ENCODE data around the gene ADGRD1. TPM values are rescaled to one million over a fixed set of nuclear protein-coding genes. Genes with fewer than 3 reads are reported as not detected.

The ADGRD1 gene
- total and polyA plus RNA-seq, 4 donors: 9.9 to 15.4 (median 12.7) TPM

GRCh38 chr12:131056626-131057025, 102.9 kb downstream of the ADGRD1 start:
- no peak for DNase-seq (ENCODE audit: low read depth in 4 of 6, low spot score in 6 of 6)
- 71% methylated on average over 10 of the region's 10 CpGs for WGBS (ENCODE audit: insufficient coverage)

GRCh38 chr12:131057211-131057721, 103.6 kb downstream of the ADGRD1 start:
- DNase-seq (ENCODE audit: low read depth in 4 of 6, low spot score in 6 of 6): peak in 1 of 6 donors; percentile 77
- 56% methylated on average over 22 of the region's 25 CpGs for WGBS (ENCODE audit: insufficient coverage)

More at GRCh38 chr12:131056626-131057025, 102.9 kb downstream of the ADGRD1 start:
- H3K27me3 ChIP-seq (ENCODE audit: control insufficient read depth, insufficient read depth, low read length): no peaks in the 10 kb centered on the region
- peaks cover 17% of the 10 kb centered on the region for H3K4me1 ChIP-seq (ENCODE audit: control insufficient read depth, insufficient read depth, low read length)
- H3K36me3 ChIP-seq (ENCODE audit: control insufficient read depth, insufficient read depth, low read length): no peaks in the 10 kb centered on the region
- H3K27ac ChIP-seq (ENCODE audit: low read depth, low read length): no peak overlapping the region
- H3K4me3 ChIP-seq (ENCODE audit: low read depth, low read length): no peak overlapping the region
- H3K9me3 ChIP-seq (ENCODE audit: control insufficient read depth, insufficient read depth, low read length): no peaks in the 10 kb centered on the region

GRCh38 chr12:131057722-131058515, 104.2 kb downstream of the ADGRD1 start:
- Histone ChIP-seq H3K36me3 (ENCODE audit: control insufficient read depth, insufficient read depth, low read length) (no peaks in the 10 kb centered on the region), H3K27ac (ENCODE audit: low read depth, low read length) (no peak overlapping the region), H3K4me3 (ENCODE audit: low read depth, low read length) (no peak overlapping the region), H3K27me3 (ENCODE audit: control insufficient read depth, insufficient read depth, low read length) (no peaks in the 10 kb centered on the region), H3K9me3 (ENCODE audit: control insufficient read depth, insufficient read depth, low read length) (no peaks in the 10 kb centered on the region), H3K4me1 (ENCODE audit: control insufficient read depth, insufficient read depth, low read length) (peaks cover 14% of the 10 kb centered on the region)
- DNase-seq (ENCODE audit: low read depth in 4 of 6, low spot score in 6 of 6): no peak
- WGBS (ENCODE audit: insufficient coverage): 86% methylated on average over 10 of the region's 11 CpGs

More at GRCh38 chr12:131057211-131057721, 103.6 kb downstream of the ADGRD1 start:
- H3K4me1 ChIP-seq (ENCODE audit: control insufficient read depth, insufficient read depth, low read length): peaks cover 17% of the 10 kb centered on the region
- no peak overlapping the region for H3K4me3 ChIP-seq (ENCODE audit: low read depth, low read length)
- H3K9me3 ChIP-seq (ENCODE audit: control insufficient read depth, insufficient read depth, low read length): no peaks in the 10 kb centered on the region
- H3K27ac ChIP-seq (ENCODE audit: low read depth, low read length): no peak overlapping the region
- no peaks in the 10 kb centered on the region for H3K27me3 ChIP-seq (ENCODE audit: control insufficient read depth, insufficient read depth, low read length)
- H3K36me3 ChIP-seq (ENCODE audit: control insufficient read depth, insufficient read depth, low read length): no peaks in the 10 kb centered on the region

- no peak overlapping the region for H3K27ac ChIP-seq (ENCODE audit: low read depth, low read length)
- no peak for DNase-seq (ENCODE audit: low read depth in 4 of 6, low spot score in 6 of 6)
- whole genome bisulfite sequencing (ENCODE audit: insufficient coverage): no CpG with 5 or more reads among the region's 5 CpGs
These were observed 105.0 kb downstream of the ADGRD1 start for GRCh38 chr12:131058700-131059099.

GRCh38 chr12:131060011-131060703, 106.5 kb downstream of the ADGRD1 start:
- Histone ChIP-seq H3K36me3 (ENCODE audit: control insufficient read depth, insufficient read depth, low read length) (no peaks in the 10 kb centered on the region), H3K27ac (ENCODE audit: low read depth, low read length) (no peak overlapping the region), H3K9me3 (ENCODE audit: control insufficient read depth, insufficient read depth, low read length) (no peaks in the 10 kb centered on the region), H3K27me3 (ENCODE audit: control insufficient read depth, insufficient read depth, low read length) (no peaks in the 10 kb centered on the region), H3K4me3 (ENCODE audit: low read depth, low read length) (no peak overlapping the region), H3K4me1 (ENCODE audit: control insufficient read depth, insufficient read depth, low read length) (peaks cover 12% of the 10 kb centered on the region)
- no peak for DNase-seq (ENCODE audit: low read depth in 4 of 6, low spot score in 6 of 6)
- 91% methylated on average over 16 of the region's 16 CpGs for WGBS (ENCODE audit: insufficient coverage)

More at GRCh38 chr12:131058700-131059099, 105.0 kb downstream of the ADGRD1 start:
- Histone ChIP-seq H3K9me3 (ENCODE audit: control insufficient read depth, insufficient read depth, low read length) (no peaks in the 10 kb centered on the region), H3K4me1 (ENCODE audit: control insufficient read depth, insufficient read depth, low read length) (peaks cover 12% of the 10 kb centered on the region), H3K27me3 (ENCODE audit: control insufficient read depth, insufficient read depth, low read length) (no peaks in the 10 kb centered on the region), H3K36me3 (ENCODE audit: control insufficient read depth, insufficient read depth, low read length) (no peaks in the 10 kb centered on the region), H3K4me3 (ENCODE audit: low read depth, low read length) (no peak overlapping the region)

GRCh38 chr12:131061041-131061806, 107.5 kb downstream of the ADGRD1 start:
- Histone ChIP-seq H3K9me3 (ENCODE audit: control insufficient read depth, insufficient read depth, low read length) (no peaks in the 10 kb centered on the region), H3K27me3 (ENCODE audit: control insufficient read depth, insufficient read depth, low read length) (no peaks in the 10 kb centered on the region), H3K36me3 (ENCODE audit: control insufficient read depth, insufficient read depth, low read length) (no peaks in the 10 kb centered on the region), H3K4me3 (ENCODE audit: low read depth, low read length) (no peak overlapping the region), H3K27ac (ENCODE audit: low read depth, low read length) (no peak overlapping the region), H3K4me1 (ENCODE audit: control insufficient read depth, insufficient read depth, low read length) (peaks cover 21% of the 10 kb centered on the region)
- DNase-seq (ENCODE audit: low read depth in 4 of 6, low spot score in 6 of 6): no peak
- WGBS (ENCODE audit: insufficient coverage): 74% methylated on average over 6 of the region's 13 CpGs

- Histone ChIP-seq H3K9me3 (ENCODE audit: control insufficient read depth, insufficient read depth, low read length) (no peaks in the 10 kb centered on the region), H3K36me3 (ENCODE audit: control insufficient read depth, insufficient read depth, low read length) (no peaks in the 10 kb centered on the region), H3K27ac (ENCODE audit: low read depth, low read length) (no peak overlapping the region), H3K4me1 (ENCODE audit: control insufficient read depth, insufficient read depth, low read length) (peaks cover 28% of the 10 kb centered on the region), H3K4me3 (ENCODE audit: low read depth, low read length) (no peak overlapping the region), H3K27me3 (ENCODE audit: control insufficient read depth, insufficient read depth, low read length) (no peaks in the 10 kb centered on the region)
- peak in 3 of 6 donors; percentile 48 to 81 (median 78) for DNase-seq (ENCODE audit: low read depth in 4 of 6, low spot score in 6 of 6)
- 100% methylated on average over 1 of the region's 3 CpGs for WGBS (ENCODE audit: insufficient coverage)
These were observed 109.7 kb downstream of the ADGRD1 start for GRCh38 chr12:131063413-131063812.

- DNase-seq (ENCODE audit: low read depth in 4 of 6, low spot score in 6 of 6): no peak
These were observed 110.3 kb downstream of the ADGRD1 start for GRCh38 chr12:131063960-131064359.

GRCh38 chr12:131065279-131065678, 111.6 kb downstream of the ADGRD1 start:
- no peak overlapping the region for H3K27ac ChIP-seq (ENCODE audit: low read depth, low read length)
- H3K4me3 ChIP-seq (ENCODE audit: low read depth, low read length): no peak overlapping the region
- H3K4me1 ChIP-seq (ENCODE audit: control insufficient read depth, insufficient read depth, low read length): peaks cover 35% of the 10 kb centered on the region
- H3K36me3 ChIP-seq (ENCODE audit: control insufficient read depth, insufficient read depth, low read length): no peaks in the 10 kb centered on the region
- WGBS (ENCODE audit: insufficient coverage): 86% methylated on average over 11 of the region's 11 CpGs
- no peaks in the 10 kb centered on the region for H3K27me3 ChIP-seq (ENCODE audit: control insufficient read depth, insufficient read depth, low read length)
- no peak for DNase-seq (ENCODE audit: low read depth in 4 of 6, low spot score in 6 of 6)
- H3K9me3 ChIP-seq (ENCODE audit: control insufficient read depth, insufficient read depth, low read length): no peaks in the 10 kb centered on the region

More at GRCh38 chr12:131063960-131064359, 110.3 kb downstream of the ADGRD1 start:
- no peak overlapping the region for H3K27ac ChIP-seq (ENCODE audit: low read depth, low read length)
- H3K9me3 ChIP-seq (ENCODE audit: control insufficient read depth, insufficient read depth, low read length): no peaks in the 10 kb centered on the region
- H3K4me1 ChIP-seq (ENCODE audit: control insufficient read depth, insufficient read depth, low read length): peaks cover 31% of the 10 kb centered on the region
- H3K36me3 ChIP-seq (ENCODE audit: control insufficient read depth, insufficient read depth, low read length): no peaks in the 10 kb centered on the region
- H3K27me3 ChIP-seq (ENCODE audit: control insufficient read depth, insufficient read depth, low read length): no peaks in the 10 kb centered on the region
- no peak overlapping the region for H3K4me3 ChIP-seq (ENCODE audit: low read depth, low read length)
- no CpG with 5 or more reads among the region's 2 CpGs for WGBS (ENCODE audit: insufficient coverage)
